Neural progenitor cell (in vitro differentiated cells): ENCODE measurements around the gene FSTL5. TPM values are rescaled to one million over a fixed set of nuclear protein-coding genes. Genes with fewer than 3 reads are reported as not detected.

Experiments
- DNase-seq: peaks from one replicate; pipeline ENCODE4 v3.0.0-alpha.2; 2016; ENCODE audit warnings: low spot score
- H2AFZ ChIP-seq: fragments of 200-600 bp; sonication (generic); replicated peaks from 2 replicates; pipeline ENCODE4 v1.6.1; 2016; ENCODE audit warnings: antibody characterized with exemption
- H3F3A ChIP-seq: fragments of 200-600 bp; sonication (generic); 2 replicates; pipeline ENCODE4 v1.6.1; 2016; ENCODE audit warnings: antibody characterized with exemption, low read depth
- H3K27ac ChIP-seq: fragments of 200-600 bp; sonication (generic); 2 replicates; pipeline ENCODE4 v1.5.1; 2016; ENCODE audit warnings: mild to moderate bottlenecking
- H3K27me3 ChIP-seq: fragments of 200-600 bp; sonication (generic); 2 replicates; pipeline ENCODE4 v1.6.1; 2016; ENCODE audit warnings: mild to moderate bottlenecking, moderate library complexity
- H3K36me3 ChIP-seq: fragments of 200-600 bp; sonication (generic); 2 replicates; pipeline ENCODE4 v1.5.1; 2016
- H3K4me1 ChIP-seq: fragments of 200-600 bp; sonication (generic); 2 replicates; pipeline ENCODE4 v1.6.1; 2016; ENCODE audit warnings: mixed run types
- H3K4me2 ChIP-seq: fragments of 200-600 bp; sonication (generic); 2 replicates; pipeline ENCODE4 v1.6.1; 2016
- H3K4me3 ChIP-seq: fragments of 200-600 bp; sonication (generic); 2 replicates; pipeline ENCODE4 v1.5.1; 2016
- H3K79me2 ChIP-seq: fragments of 200-600 bp; sonication (generic); 2 replicates; pipeline ENCODE4 v1.6.1; 2016; ENCODE audit warnings: low read depth
- H3K9ac ChIP-seq: fragments of 200-600 bp; sonication (generic); 2 replicates; pipeline ENCODE4 v1.6.1; 2016
- H3K9me3 ChIP-seq: fragments of 200-600 bp; sonication (generic); 2 replicates; pipeline ENCODE4 v1.5.1; 2016; ENCODE audit warnings: low read depth
- H4K20me1 ChIP-seq: fragments of 200-600 bp; sonication (generic); 2 replicates; pipeline ENCODE4 v1.6.1; 2016; ENCODE audit warnings: low read depth
- H3K27ac Mint-ChIP-seq: 3 replicates; pipeline ENCODE4 v1.8.0; 2021; ENCODE audit warnings: mixed read lengths
- H3K27me3 Mint-ChIP-seq: 2 replicates; pipeline ENCODE4 v1.8.0; 2022; ENCODE audit warnings: low read depth, mild to moderate bottlenecking, inconsistent platforms, moderate library complexity, mixed read lengths; ENCODE audit not compliant: insufficient read depth
- H3K36me3 Mint-ChIP-seq: 3 replicates; pipeline ENCODE4 v1.8.0; 2021; ENCODE audit warnings: mixed read lengths
- H3K4me1 Mint-ChIP-seq: 3 replicates; pipeline ENCODE4 v1.8.0; 2021; ENCODE audit warnings: mixed read lengths
- H3K4me3 Mint-ChIP-seq: 3 replicates; pipeline ENCODE4 v1.8.0; 2021; ENCODE audit warnings: mild to moderate bottlenecking, moderate library complexity, mixed read lengths
- H3K9me3 Mint-ChIP-seq: 3 replicates; pipeline ENCODE4 v1.8.0; 2020; ENCODE audit warnings: mixed read lengths
- CTCF ChIP-seq: fragments of 200-600 bp; sonication (generic); IDR thresholded peaks from 2 replicates; pipeline ENCODE4 v1.5.1; 2017; ENCODE audit warnings: antibody characterized with exemption, mild to moderate bottlenecking
- EZH2 ChIP-seq: fragments of 200-600 bp; sonication (generic); IDR thresholded peaks from 2 replicates; pipeline ENCODE4 v1.6.1; 2017; ENCODE audit warnings: antibody characterized with exemption, mild to moderate bottlenecking, moderate library complexity
- EZH2phosphoT487 ChIP-seq: fragments of 200-600 bp; sonication (generic); IDR thresholded peaks from 2 replicates; pipeline ENCODE4 v1.6.1; 2017; ENCODE audit warnings: antibody characterized with exemption
- total RNA-seq: library from RNA; depleted of rRNA; stranded (reverse); fragments of >200 nt; gene quantifications from 2 replicates; pipeline ENCODE4 v1.2.3, GENCODE V29; 2015; ENCODE audit warnings: low replicate concordance

FSTL5 gene
- total RNA-seq, 1 donor from 2014 or later, result not detected

GRCh38 chr4:161892951-161893350 is 270.8 kb downstream of the FSTL5 start:
- Histone ChIP-seq H3K4me3 (no peak overlapping the region), H2AFZ (no peak overlapping the region), H3K27ac (no peak overlapping the region), H3K36me3 (no peaks in the 10 kb centered on the region), H4K20me1 (no peaks in the 10 kb centered on the region), H3K9ac (no peak overlapping the region), H3K9me3 (no peaks in the 10 kb centered on the region), H3F3A (no peaks in the 10 kb centered on the region), H3K4me1 (no peaks in the 10 kb centered on the region), H3K27me3 (no peaks in the 10 kb centered on the region), H3K79me2 (no peaks in the 10 kb centered on the region), H3K4me2 (no peak overlapping the region)
- no peaks in the 10 kb centered on the region for H3K27me3 Mint-ChIP-seq
- TF ChIP-seq CTCF, result no peak
- no peak for TF ChIP-seq EZH2phosphoT487
- TF ChIP-seq EZH2, result no peak
- no peaks in the 10 kb centered on the region for H3K4me1 Mint-ChIP-seq
- no peaks in the 10 kb centered on the region for H3K36me3 Mint-ChIP-seq
- no peak overlapping the region for H3K27ac Mint-ChIP-seq
- no peaks in the 10 kb centered on the region for H3K9me3 Mint-ChIP-seq
- no peak for DNase-seq
- H3K4me3 Mint-ChIP-seq, result no peak overlapping the region

DNA sequence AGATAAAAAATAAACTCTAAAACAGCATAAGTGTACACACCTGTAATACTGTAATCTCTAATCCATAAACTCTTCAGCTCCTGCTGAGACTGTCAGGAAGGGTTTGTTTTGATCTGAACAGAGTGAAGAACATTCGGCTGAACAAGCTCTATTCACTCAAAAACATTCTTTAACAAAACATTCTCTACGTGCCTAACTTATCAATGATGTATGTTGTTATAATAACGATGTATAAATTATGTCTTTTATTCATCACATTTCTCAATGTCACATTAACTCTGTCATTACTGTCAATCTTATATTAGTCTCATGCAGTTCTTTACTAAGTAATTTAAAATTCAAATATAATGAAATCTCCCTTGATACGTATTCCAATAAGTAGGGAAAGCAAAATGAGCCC is 280.6 kb downstream of the FSTL5 start:
- Histone ChIP-seq H4K20me1 (no peaks in the 10 kb centered on the region), H3K27ac (no peak overlapping the region), H3K4me1 (no peaks in the 10 kb centered on the region), H2AFZ (no peak overlapping the region), H3K4me3 (no peak overlapping the region), H3K36me3 (no peaks in the 10 kb centered on the region), H3K9me3 (no peaks in the 10 kb centered on the region), H3K27me3 (no peaks in the 10 kb centered on the region), H3K4me2 (no peak overlapping the region), H3K9ac (no peak overlapping the region), H3K79me2 (no peaks in the 10 kb centered on the region), H3F3A (no peaks in the 10 kb centered on the region)
- DNase-seq, result no peak
- H3K27me3 Mint-ChIP-seq, result no peaks in the 10 kb centered on the region
- no peaks in the 10 kb centered on the region for H3K4me1 Mint-ChIP-seq
- no peak for TF ChIP-seq EZH2phosphoT487
- no peak for TF ChIP-seq EZH2
- no peak for TF ChIP-seq CTCF
- H3K9me3 Mint-ChIP-seq, result no peaks in the 10 kb centered on the region
- no peaks in the 10 kb centered on the region for H3K36me3 Mint-ChIP-seq
- no peak overlapping the region for H3K4me3 Mint-ChIP-seq
- H3K27ac Mint-ChIP-seq, result no peak overlapping the region

DNA sequence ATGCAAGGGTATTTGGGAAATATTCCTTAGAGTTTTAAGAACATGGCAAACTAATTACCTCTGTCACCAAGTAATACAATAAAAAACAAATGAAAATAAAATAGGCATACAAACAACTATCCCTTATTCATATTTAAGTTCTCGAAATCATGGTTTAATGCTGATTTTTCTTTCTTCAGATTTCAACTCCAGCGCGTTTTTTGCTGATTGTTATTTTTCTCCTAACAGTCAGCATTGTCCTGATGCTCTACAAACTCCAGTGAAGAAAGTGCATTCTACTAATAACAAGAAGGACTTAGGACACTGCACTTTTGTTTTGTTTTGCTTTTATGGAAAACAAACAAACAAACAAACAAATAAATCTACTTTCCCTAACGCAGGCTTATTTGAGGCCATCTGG is 282.4 kb downstream of the FSTL5 start:
- H3F3A ChIP-seq, result no peaks in the 10 kb centered on the region
- Mint-ChIP-seq H3K36me3 (no peaks in the 10 kb centered on the region), H3K4me1 (no peaks in the 10 kb centered on the region), H3K27ac (no peak overlapping the region), H3K4me3 (no peak overlapping the region), H3K27me3 (no peaks in the 10 kb centered on the region), H3K9me3 (no peaks in the 10 kb centered on the region)
- H3K9me3 ChIP-seq, result no peaks in the 10 kb centered on the region
- H3K36me3 ChIP-seq, result no peaks in the 10 kb centered on the region
- no peaks in the 10 kb centered on the region for H4K20me1 ChIP-seq
- no peak overlapping the region for H3K4me2 ChIP-seq
- no peak overlapping the region for H3K4me3 ChIP-seq
- no peak overlapping the region for H3K27ac ChIP-seq
- no peak overlapping the region for H3K9ac ChIP-seq
- no peaks in the 10 kb centered on the region for H3K27me3 ChIP-seq
- no peak overlapping the region for H2AFZ ChIP-seq
- TF ChIP-seq EZH2, result no peak
- no peak for TF ChIP-seq EZH2phosphoT487
- TF ChIP-seq CTCF, result no peak
- no peak for DNase-seq
- no peaks in the 10 kb centered on the region for H3K4me1 ChIP-seq
- no peaks in the 10 kb centered on the region for H3K79me2 ChIP-seq

GRCh38 chr4:161869511-161869910 is 294.3 kb downstream of the FSTL5 start:
- Histone ChIP-seq H3K36me3 (no peaks in the 10 kb centered on the region), H3K4me3 (no peak overlapping the region), H3K27ac (no peak overlapping the region), H3K27me3 (no peaks in the 10 kb centered on the region), H4K20me1 (no peaks in the 10 kb centered on the region), H3K4me2 (no peak overlapping the region), H2AFZ (no peak overlapping the region), H3F3A (no peaks in the 10 kb centered on the region), H3K79me2 (no peaks in the 10 kb centered on the region), H3K9ac (no peak overlapping the region), H3K4me1 (no peaks in the 10 kb centered on the region), H3K9me3 (no peaks in the 10 kb centered on the region)
- no peak for TF ChIP-seq EZH2
- TF ChIP-seq CTCF, result no peak
- TF ChIP-seq EZH2phosphoT487, result no peak
- Mint-ChIP-seq H3K27ac (no peak overlapping the region), H3K9me3 (no peaks in the 10 kb centered on the region), H3K36me3 (no peaks in the 10 kb centered on the region), H3K27me3 (no peaks in the 10 kb centered on the region), H3K4me3 (no peak overlapping the region), H3K4me1 (no peaks in the 10 kb centered on the region)
- DNase-seq, result no peak
